Stimulated activated naive CD4-positive, alpha-beta T cell (primary cell): Measurements from ENCODE around the gene METTL3.
"Not testable (repeated sequence)": the region's sequence is repeated elsewhere in the genome, so short reads cannot be mapped to it uniquely, and the experiment has no call there.

Experiments
- DNase-seq, 6 experiments: peaks; one replicate each; lab custom pipeline; 2025; lab: John Stamatoyannopoulos, UW

Gene METTL3

DNA sequence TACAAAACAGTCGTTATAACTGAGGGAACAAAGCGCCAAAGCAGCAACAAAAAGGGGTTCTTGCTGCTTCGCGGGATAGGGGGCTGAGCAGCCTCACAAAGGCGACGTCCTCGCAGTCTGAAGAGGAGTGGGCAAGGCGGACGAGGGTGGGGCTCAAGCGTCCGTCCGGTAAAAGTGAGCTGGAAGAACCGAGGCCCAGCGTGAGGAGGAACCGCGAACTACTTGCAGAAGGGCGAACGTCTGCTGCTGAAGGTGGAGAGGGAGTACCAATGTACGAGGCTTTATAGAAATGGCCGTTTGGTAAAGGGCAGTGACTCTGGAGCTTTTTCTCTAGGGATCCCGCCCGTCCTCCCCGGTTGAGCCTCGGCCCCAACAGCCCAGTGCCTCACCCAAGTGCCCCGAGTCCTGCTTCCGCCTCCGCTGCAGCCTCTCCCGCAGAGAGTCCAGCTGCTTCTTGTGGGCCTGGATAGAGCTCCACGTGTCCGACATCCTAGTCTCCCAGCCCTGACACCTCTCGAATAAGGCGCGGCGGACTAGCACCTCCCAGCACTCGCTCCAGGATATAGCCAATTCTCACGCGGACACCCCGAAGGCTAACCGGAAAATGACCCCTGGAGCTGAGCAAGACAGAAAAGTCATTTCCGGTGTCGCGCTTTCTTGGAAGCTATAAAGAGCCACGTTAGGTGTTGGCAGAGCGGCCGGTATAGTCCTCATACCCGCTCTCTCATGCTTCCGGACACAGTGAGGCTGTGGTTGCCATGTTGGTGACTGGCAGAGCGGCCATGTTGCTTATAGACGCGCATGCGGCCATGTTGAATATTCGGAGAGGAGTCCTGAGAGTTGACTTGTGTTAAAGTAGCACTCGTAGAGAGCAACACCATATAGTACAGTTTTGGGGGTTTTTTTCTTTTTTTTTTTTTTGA is at the start of gene METTL3:
Gene METTL3, minus strand, starts transcription at position 606 of the 923 bp plus-strand sequence. Its CDS starts 117 bp downstream, at position 489.
- peak; percentile 87 to 92 (median 88) for DNase-seq

DNA sequence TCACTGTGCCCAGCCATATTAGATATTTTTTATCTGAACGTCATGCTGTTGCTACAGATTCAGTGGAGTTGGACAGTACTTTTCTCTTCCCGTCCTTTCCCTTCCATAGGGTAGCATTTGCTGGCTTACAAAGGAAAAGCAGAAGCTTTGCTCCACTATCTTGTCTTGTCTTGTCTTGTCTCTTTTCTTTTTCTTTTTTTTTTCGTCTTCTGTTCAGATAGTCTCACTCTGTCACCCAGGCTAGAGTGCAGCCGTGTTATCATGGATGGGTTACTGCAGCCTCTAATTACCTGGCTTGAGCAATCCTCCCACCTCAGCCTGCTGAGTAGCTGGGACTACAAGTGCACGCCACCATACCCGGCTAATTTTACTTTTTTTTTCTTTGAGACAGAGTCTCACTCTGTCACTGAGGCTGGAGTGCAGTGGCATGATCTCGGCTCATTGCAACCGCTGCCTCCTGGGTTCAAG is 47.6 kb upstream of the METTL3 start:
- no peak for DNase-seq

DNA sequence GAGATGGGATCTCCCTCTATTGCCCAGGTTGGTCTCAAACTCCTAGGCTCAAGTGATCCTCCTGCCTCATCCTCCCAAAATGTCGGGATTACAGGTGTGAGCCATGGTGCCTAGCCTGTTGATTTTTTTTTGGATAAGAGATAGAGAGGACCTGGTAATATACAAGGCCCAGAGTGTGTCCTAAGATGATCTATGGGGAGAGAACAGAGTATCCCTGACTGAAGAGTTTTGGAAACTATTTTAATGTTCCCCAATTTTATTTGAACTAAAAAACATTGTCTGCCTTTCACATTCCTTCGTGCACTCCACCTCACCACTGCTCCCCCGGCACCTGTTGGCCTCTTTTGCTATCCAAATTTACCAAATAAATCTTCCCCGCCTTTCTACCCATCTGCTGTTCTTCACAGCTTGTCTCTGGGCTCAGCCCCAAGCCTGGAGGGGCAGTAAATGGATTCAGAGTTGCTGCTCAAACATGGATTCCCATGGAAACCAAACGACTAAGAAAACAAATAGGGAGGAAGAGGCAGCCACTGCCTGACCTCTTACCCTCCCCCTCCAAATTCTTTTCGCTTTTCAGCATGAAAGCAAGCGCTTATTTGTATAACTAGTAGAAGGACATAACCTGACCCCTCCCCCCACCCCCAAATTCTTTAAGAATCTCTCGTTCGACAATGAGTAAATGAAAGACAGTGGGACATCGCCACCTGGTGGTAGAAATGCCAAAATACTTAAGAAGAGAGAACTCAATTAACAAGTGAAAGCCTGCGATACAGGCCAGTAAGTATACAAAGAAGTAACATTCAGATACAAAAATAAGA is 46.2 kb upstream of the METTL3 start:
- DNase-seq = peak; percentile 35 to 85 (median 74)

DNA sequence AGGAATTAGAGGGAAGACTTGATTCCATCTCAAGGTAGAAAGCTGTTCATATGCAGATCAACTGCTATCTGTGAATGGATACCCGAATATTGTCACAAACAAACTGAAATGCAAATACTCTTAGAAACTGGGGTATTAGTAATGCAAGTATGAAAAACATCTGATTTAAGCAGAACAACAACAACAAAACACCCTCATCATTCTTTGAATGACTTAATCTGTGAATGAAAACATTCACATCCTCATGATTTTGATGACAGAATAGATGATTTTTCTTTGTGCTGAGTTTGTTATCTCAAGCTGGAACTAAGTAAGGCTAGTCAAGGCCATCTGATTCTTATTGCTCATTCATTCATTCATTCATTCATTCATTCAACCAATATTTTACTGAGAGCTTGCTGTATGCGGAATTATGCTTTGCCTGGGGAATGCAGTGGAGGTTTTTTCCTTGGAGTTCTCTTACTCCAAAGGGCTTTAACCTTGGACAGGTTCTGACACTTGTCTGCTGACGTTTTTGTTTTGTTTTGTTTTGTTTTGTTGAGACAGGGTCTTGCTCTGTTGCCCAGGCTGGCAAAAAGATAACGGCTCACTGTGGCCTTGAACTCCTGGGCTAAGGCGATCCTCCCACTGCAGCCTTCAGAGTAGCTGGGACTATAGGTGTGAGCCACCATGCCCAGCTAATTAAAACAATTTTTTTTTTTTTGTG is 45.4 kb upstream of the METTL3 start:
- DNase-seq = no peak

DNA sequence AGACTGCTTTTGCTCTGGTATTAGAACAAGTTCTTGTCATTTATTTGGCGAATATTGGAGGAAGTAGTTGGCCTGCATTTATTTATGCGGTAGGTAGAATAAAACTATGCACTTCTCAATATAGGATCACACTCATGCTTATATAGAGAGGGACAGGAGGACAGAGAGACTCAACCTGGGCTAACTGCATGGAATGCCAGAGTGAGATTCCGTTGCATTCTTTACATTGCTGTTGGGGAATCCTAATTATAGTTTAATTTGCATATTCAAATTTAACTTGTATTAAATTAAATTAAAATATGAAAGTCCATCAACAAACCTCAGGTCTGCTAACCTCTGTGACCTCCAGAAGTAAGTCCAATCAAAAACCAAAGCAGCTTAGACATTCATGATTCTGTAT is 42.1 kb upstream of the METTL3 start:
- DNase-seq = no peak

DNA sequence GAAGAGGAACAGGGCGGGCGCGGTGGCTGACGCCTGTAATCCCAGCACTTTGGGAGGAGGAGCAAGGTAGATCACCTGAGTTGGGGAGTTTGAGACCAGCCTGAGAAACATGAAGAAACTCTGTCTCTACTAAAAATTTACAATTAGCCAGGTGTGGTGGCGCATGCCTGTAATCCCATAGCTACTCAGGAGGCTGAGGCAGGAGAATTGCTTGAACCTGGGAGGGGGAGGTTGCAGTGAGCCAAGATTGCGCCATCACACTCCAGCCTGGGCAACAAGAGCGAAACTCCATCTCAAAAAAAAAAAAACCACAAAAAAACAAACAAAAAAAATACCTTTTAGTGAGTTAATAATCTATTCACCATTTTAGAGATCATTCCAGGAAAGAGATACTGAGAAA is 33.4 kb upstream of the METTL3 start:
- DNase-seq = not testable (repeated sequence)

DNA sequence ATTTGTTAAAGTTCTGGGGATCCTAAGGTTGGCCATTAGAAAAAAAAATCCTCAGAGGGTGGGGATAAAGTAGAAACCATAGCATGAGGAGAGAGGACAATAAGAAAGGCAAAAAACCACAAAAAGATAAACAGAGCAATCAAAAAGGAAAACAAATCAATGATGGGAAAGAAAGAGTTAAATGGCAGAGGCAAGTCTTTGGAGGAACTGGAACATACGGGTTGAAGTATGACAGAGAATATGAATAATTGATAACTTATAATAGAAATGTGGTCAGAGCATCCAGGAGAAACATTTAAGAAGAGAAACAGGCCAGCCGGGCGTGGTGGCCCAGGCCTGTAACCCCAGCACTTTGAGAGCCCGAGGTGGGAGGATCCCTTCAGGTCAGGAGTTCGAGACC is 32.8 kb upstream of the METTL3 start:
- no peak for DNase-seq

DNA sequence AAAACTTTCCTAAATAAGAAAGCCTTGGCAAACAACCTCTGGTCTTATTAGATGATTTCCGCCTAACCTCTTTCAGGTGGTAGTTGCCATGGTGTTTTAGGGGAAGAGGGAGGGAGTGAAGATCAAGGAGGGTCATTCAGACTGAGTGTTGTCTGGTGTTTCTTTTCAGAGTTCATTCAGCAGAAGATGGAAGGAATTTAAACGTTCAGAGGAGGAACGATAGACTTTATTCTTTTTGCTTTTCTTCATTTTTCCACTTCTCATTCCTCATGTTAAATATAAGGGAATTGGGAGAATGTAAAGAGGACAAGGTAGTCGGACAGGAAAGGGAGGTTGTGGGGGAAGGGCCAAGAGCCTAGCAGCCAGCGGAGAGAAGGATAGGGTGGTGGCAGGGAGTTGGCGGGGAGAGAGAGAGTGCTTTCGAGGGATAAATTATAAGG is 32.4 kb upstream of the METTL3 start:
- no peak for DNase-seq

DNA sequence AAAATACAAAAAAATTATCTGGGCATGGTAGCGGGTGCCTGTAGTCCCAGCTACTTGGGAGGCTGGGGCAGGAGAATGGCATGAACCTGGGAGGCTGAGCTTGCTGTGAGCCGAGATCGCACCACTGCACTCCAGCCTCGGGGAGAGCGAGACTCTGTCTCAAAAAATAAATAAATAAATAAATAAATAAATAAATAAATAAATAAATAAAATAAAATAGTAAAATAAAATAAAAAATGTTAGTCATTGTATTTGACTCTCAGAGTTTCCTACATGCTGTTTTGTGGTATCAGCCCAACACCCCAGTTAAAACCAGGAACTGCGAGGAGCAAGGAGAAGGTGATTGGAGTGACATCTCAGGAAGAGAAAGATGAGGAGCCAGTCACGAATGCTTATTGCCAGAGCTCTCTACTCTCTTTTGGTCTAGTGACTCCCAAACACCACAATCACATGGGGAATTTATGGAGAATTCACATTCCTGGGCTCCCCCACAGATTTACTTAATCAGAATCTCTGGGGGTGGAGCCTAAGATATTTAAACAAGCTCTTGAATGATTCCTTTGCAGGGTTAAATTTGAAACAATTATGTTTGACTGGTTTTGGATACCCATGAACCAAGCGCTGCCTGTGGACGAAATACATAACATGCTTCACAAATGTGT is 30.4 kb upstream of the METTL3 start:
- no peak for DNase-seq

DNA sequence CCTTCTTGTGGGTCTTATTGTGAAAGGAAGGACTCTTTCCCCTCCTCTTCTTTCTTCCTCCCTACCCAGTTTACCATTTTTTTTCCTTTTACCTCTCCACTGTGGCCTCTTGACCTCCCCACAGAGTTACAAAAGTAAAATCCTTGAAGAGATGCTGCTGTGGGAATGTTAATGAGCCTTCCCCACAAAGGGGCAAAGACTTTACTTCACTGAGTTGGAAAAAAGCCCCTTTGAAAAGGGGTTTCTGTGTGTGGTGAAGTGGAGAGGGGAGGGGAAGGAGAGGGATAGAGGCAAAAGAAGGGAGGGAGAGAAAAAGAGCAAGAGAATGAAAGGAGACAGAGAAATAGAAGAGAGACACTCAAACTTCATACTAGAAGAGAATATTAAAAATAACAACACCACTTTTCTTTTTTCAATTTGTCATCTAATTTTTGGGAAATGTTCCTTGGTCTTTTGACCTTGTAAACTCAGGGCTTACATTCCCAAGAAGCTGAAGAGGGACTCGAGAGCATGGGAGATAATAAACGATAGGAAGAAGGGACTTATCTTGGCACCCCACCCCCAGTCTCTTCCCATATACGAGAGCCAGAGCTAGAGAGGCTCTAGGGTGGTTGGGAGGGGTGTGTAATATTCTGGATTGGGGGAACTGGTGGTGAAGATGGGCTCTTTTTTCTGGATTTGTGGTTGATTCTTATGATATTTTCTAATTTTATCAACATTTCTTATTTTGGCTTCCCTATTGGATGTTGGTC is 28.2 kb upstream of the METTL3 start:
- no peak for DNase-seq

DNA sequence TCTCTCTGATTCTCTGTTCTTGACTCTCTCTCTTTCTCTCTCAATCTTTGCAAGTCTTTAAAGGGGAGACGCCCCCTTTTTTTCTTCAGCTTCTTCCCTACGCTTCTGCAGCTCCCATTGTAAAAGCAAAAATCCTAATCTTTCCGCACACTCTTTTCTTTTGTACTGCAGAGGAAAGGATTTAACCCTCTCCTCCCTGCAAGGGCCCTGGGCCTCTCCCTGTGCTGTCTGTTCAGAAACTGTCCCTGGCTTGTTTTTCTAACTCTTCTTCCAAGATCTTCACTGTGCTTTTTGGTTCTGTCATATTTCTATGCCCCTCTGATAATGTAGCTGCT is 25.9 kb upstream of the METTL3 start:
- DNase-seq = no peak

DNA sequence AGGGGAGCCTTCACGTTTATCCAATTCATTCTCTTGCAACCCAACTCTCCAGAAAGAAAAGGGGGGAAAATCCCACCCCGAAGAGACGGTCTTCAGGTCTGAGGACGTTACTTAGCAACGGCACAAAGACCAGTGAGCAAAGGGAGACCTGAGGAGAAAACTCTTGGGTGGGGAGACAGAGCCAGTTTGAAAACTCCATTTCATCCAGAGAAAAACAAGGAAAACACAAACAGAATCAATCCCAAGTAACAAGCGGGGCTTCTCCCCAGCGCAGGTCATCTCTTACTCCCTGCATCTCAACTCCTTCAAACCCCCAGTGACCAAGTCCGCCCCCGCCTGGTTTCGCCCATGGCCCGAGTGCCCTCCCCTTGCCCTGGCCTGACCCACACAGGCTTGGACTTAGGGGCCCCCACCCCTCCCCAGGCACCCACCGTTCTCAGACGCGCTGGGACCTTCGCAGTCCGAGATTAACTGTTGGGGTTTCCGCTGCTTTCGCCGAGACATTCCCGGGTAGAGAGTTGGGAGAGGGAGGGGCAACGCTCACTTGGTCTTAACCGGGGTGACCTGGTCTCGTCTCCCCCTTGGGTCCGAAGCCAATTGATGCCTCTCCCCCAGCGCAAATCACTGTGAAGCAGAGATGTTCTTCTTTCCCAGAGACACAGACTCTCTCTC is 25.4 kb upstream of the METTL3 start:
- DNase-seq = no peak

DNA sequence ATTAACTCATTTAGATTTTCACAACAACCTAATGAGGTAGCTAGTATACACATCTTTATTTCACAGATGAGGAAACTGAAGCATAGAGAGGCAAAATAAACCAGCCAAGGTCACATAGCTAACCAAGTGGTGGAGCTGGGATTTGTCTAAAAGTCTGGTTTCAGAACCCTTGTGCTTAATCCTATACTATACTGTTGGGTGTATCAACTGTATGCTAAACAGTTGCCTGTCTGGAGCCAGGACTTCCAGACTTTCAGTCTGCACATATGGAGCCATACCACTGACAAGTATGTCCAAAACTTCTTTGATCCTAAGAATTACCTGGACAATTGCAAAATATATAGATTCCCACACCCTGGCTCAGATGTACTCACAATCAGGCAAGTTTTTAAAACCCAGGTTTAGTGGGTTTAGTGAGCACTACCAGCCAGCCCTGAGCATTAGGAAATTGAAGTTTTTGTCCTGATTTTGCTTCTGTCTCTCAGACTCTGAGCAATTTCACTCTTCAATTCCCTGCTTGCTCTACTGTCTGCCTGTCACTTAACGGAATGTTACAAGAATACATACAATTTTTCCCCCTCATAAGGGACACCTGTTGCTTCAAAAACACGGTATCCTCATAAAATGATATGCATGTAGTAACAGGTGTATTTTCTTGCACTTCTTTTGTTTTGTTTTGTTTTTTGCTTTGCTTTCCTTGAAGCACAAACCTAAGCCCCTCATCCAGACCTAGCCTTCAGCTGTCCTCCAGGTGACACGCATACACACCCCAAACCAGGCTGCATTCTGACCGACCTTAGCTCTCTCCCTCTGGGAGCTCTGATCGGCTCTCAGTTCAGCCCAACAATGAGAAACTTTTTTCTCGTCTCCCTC is 24.6 kb upstream of the METTL3 start:
- DNase-seq = no peak

DNA sequence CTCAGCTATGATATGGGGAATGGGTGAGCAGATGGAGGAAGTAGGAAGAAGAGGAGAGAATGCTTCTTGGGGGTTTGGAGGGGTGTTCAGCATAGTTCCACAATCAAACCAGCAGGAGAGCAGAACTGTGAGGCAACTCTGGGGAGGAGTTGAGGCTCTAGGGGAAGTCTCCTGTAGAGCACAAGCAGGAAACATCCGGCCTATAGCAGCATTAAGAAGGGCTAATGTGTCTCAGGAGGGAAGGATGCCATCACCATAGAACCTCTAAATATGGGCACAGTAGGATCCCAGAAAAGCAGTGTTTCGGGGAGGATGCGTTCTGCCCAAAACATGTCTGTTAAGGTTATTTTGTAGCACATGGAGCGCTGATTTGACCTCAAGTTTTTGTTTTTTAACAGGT is 23.4 kb upstream of the METTL3 start:
- no peak for DNase-seq

DNA sequence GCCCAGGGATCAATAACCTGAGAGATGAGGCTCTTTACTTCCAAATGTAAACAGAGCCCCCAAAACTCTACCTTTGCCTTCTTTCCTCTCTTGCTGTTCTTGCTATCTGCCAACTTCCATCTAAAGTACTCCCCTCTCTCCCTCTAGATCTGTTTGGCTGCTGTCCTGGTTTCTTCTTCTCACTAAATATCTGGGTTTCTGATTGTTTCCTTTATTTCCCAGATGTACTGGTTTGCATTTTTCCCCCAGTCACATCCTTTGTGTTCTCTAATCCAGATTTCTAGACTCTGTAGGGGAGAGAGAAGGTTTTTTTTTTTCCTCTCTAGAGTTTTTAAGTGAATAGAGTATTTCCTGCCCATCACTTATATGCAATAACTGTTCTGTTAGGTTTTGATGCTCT is 22.2 kb upstream of the METTL3 start:
- DNase-seq = no peak

DNA sequence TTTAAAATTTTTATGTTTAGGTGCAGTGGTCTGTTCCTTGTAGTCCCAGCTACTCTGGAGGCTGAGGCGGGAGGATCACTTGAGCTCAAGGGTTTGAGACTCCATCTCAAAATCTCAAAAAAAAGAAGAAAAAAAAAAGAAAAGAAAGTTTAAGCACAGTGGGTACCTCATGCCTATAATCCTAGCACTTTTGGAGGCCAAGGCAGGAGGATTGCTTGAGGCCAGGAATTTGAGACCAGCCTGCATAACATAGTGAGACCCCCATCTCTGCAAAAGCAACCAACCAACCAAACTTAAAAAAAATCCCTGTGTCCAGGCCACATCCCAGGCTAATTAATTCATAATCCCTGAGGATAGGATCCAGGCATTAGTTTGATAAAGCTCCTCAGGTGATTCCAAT is 18.4 kb upstream of the METTL3 start:
- no peak for DNase-seq

DNA sequence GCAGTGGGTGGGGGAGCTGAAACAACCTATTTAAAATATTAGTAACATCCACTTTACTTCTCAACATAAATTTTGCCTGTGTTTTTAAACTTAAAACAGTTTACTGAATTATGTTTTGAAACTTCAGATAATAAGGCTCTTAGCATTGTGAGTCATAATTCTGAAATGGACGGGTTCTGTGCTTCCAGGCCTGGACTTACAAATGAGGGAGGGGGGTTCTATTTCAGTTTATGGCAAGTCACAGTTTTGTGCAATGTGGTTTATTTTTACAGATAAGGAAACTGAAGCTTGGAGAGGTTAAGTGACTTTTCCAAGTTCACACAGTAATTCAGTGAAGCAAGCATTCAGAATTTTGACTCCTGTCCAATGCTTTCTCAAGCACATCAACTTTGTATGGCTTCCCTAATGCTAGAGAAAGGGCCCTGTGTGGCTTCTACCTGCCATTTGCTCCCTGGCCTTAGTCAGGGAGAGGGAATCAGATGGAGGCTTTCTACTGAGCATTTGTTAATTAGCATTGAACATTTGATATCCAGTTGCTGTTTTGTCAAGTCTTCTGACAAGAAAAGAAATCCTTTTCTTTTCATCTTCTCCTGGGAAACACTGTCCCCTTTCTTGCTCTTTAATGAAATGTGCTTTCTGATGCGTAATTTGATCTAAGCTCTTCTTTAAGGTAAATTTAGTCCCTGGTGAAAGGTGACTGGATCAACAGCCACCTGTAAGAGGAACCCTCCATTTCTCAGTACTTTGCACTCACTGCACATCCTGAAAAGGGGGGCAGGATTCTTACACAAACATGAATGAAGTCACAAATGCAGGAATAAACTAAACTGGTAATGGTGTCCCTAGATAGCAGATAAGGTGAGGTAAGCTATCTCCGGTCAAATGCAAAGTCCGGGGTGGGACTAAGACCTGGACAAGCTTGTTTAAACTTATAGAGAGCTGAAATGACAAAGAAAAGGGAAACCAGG is 17.5 kb upstream of the METTL3 start:
- DNase-seq = no peak

DNA sequence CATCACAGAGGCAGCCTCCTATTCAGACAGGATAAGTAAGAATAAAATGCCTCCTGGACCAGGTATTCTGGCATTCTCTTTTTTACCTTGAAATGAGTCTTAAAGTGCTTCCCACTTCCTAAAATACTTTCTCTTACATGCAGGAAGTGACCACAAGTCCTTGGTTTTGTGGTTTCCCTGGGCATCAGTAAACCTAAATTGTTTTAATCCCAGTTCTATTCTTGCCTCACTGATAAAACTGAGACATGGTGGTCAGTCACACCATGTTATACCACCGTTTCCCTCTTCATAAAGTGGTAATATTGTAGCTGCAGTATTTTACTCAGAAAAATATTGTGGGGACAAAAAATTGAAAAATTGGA is 16.2 kb upstream of the METTL3 start:
- DNase-seq = no peak
